ENCODE results near the gene DVL2. TPM values are rescaled to one million over a fixed set of nuclear protein-coding genes. Genes with fewer than 3 reads are reported as not detected.
A peak's percentile ranks its signal among the peaks of the same experiment; 100 is the strongest.

Gene DVL2
- total RNA-seq, 1 donor from 2014 or later: 79.1 TPM

DNA sequence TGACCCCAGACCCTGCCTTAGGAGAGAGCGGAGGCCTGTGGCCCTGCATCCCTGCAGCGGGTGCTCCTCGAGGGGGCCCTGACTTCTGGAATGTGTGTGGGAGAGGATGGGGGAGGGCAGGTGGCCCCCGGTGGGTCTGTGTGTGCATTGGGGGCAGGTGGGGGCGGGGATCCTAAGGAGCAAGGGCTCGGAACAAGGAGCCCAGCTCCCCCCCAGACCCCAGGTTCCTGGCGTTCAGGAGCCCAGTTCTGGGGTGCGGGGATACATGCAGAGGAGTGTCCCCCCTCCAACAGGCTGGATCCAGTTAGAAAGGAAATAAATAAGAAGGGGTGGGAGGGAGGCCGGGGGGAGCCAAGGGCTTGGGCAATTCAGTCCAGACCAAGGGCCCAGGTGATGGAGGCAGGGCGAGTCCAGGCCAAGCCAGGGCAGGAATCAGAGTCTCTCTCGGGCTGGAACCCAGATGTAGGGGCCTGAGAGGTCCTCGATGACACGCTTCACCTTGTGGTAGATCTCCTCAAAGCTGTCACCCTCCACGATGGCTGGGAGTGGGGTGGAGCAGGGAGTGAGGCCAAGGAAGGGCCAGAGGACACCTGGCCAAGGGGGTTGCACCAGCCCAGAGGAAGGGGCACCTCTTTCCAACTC is 43.9 kb downstream of the DVL2 start:
- Mint-ChIP-seq H3K36me3 (ENCODE audit: unreplicated experiment) (no peaks in the 10 kb centered on the region), H3K4me3 (ENCODE audit: unreplicated experiment) (peak overlapping the region; percentile 30), H3K27me3 (ENCODE audit: unreplicated experiment) (peaks cover 15% of the 10 kb centered on the region)

GRCh38 chr17:7186241-7186640 is 48.1 kb downstream of the DVL2 start:
- peaks cover 9% of the 10 kb centered on the region for H3K4me1 Mint-ChIP-seq (ENCODE audit: low read depth, unreplicated experiment)

More for the DNA sequence above, 43.9 kb downstream of the DVL2 start:
- no peak for DNase-seq
- H3K27ac Mint-ChIP-seq (ENCODE audit: unreplicated experiment): peak overlapping the region; percentile 59
- peaks cover 10% of the 10 kb centered on the region for H3K9me3 Mint-ChIP-seq (ENCODE audit: unreplicated experiment)
- TF ChIP-seq, protein P1, sequence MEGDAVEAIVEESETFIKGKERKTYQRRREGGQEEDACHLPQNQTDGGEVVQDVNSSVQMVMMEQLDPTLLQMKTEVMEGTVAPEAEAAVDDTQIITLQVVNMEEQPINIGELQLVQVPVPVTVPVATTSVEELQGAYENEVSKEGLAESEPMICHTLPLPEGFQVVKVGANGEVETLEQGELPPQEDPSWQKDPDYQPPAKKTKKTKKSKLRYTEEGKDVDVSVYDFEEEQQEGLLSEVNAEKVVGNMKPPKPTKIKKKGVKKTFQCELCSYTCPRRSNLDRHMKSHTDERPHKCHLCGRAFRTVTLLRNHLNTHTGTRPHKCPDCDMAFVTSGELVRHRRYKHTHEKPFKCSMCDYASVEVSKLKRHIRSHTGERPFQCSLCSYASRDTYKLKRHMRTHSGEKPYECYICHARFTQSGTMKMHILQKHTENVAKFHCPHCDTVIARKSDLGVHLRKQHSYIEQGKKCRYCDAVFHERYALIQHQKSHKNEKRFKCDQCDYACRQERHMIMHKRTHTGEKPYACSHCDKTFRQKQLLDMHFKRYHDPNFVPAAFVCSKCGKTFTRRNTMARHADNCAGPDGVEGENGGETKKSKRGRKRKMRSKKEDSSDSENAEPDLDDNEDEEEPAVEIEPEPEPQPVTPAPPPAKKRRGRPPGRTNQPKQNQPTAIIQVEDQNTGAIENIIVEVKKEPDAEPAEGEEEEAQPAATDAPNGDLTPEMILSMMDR (IDR thresholded peaks at IDR 0.05; ENCODE audit: partially characterized antibody, unreplicated experiment): no peak
- H3K4me1 Mint-ChIP-seq (ENCODE audit: low read depth, unreplicated experiment): peaks cover 31% of the 10 kb centered on the region

DNA sequence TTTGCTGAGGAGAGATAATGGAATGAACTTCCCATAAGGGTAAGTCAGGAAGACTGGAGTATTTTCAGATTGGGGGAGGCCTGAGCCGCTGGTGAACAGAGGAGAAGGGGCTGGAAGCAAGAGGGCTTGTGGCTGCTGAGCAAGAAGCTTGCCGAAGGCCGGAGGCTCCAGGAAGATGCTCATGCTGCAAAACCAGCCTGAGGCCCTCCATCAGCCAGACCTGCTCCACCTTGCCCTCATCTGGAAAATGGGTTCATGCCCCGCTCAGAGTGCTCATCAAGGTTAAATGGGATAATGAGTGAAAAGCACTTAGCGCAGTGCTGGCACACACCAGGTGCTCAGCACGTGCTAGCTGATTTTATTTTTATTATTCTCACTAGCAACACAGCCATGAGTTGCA is 49.7 kb downstream of the DVL2 start:
- peaks cover 2% of the 10 kb centered on the region for H3K9me3 Mint-ChIP-seq (ENCODE audit: unreplicated experiment)
- H3K27me3 Mint-ChIP-seq (ENCODE audit: unreplicated experiment): peaks cover 3% of the 10 kb centered on the region
- H3K36me3 Mint-ChIP-seq (ENCODE audit: unreplicated experiment): no peaks in the 10 kb centered on the region
- DNase-seq: no peak
- TF ChIP-seq, protein P1 (IDR thresholded peaks at IDR 0.05; ENCODE audit: partially characterized antibody, unreplicated experiment): no peak
- H3K4me1 Mint-ChIP-seq (ENCODE audit: low read depth, unreplicated experiment): peaks cover 8% of the 10 kb centered on the region
- no peak overlapping the region for H3K27ac Mint-ChIP-seq (ENCODE audit: unreplicated experiment)
- H3K4me3 Mint-ChIP-seq (ENCODE audit: unreplicated experiment): no peak overlapping the region

More at GRCh38 chr17:7186241-7186640, 48.1 kb downstream of the DVL2 start:
- Mint-ChIP-seq H3K36me3 (ENCODE audit: unreplicated experiment) (no peaks in the 10 kb centered on the region), H3K4me3 (ENCODE audit: unreplicated experiment) (no peak overlapping the region), H3K27ac (ENCODE audit: unreplicated experiment) (no peak overlapping the region), H3K27me3 (ENCODE audit: unreplicated experiment) (peaks cover 3% of the 10 kb centered on the region), H3K9me3 (ENCODE audit: unreplicated experiment) (peaks cover 4% of the 10 kb centered on the region)
- DNase-seq: no peak
- TF ChIP-seq, protein P1 (IDR thresholded peaks at IDR 0.05; ENCODE audit: partially characterized antibody, unreplicated experiment): no peak

- no peak for DNase-seq
Measured at GRCh38 chr17:7184091-7184488, 50.2 kb downstream of the DVL2 start.

More at GRCh38 chr17:7184091-7184488, 50.2 kb downstream of the DVL2 start:
- H3K9me3 Mint-ChIP-seq (ENCODE audit: unreplicated experiment): peaks cover 2% of the 10 kb centered on the region
- H3K27me3 Mint-ChIP-seq (ENCODE audit: unreplicated experiment): peaks cover 3% of the 10 kb centered on the region
- H3K36me3 Mint-ChIP-seq (ENCODE audit: unreplicated experiment): no peaks in the 10 kb centered on the region
- H3K4me3 Mint-ChIP-seq (ENCODE audit: unreplicated experiment): no peak overlapping the region
- H3K4me1 Mint-ChIP-seq (ENCODE audit: low read depth, unreplicated experiment): peaks cover 5% of the 10 kb centered on the region
- TF ChIP-seq, protein P1 (IDR thresholded peaks at IDR 0.05; ENCODE audit: partially characterized antibody, unreplicated experiment): no peak
- no peak overlapping the region for H3K27ac Mint-ChIP-seq (ENCODE audit: unreplicated experiment)
